Fibroblast of pulmonary artery (primary cell): Measurements from ENCODE around the gene TGFBI.

ENCODE experiments used
- DNase-seq: peaks from one replicate; pipeline ENCODE4 v3.0.0-alpha.2; 2010; ENCODE audit warnings: low read depth
- H3K4me3 ChIP-seq: replicated peaks from 2 replicates; pipeline ENCODE4 v1.5.1; 2011; ENCODE audit warnings: low read depth, mild to moderate bottlenecking, control low read depth, low read length, moderate library complexity
- TF ChIP-seq, protein P1 (sequence below): IDR thresholded peaks from 2 replicates; pipeline ENCODE4 v1.5.1; 2011; ENCODE audit warnings: mild to moderate bottlenecking, control low read depth, low read length, inconsistent platforms; ENCODE audit errors: missing control alignments

The TGFBI gene

DNA sequence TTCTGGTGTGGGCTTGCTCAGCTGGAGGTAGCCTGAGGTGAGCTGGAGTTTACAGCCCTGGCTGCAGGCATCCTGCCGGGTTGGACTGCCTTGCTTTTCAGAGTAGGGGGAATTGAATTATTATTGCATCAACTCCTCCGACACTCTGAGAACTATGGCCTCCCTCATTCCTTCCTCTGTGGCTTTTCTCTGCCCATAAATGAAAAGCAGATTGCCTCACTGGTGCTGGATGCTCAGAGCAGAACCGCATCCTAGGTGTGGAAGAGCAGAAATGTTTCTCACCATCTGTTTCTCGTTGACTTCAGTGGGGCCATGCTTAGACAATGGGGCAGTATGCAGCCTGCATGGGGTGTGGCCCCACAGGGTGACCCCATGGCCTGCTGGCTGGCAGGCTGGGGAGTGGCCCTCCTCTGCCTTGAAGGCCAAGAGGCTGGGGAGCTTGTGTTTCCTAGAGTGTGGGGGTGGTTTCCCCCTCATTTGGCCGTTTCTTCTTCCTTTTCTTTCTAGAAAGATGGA lies 27.3 kb upstream of the TGFBI start:
- H3K4me3 ChIP-seq: no peak overlapping the region
- TF ChIP-seq, protein P1, sequence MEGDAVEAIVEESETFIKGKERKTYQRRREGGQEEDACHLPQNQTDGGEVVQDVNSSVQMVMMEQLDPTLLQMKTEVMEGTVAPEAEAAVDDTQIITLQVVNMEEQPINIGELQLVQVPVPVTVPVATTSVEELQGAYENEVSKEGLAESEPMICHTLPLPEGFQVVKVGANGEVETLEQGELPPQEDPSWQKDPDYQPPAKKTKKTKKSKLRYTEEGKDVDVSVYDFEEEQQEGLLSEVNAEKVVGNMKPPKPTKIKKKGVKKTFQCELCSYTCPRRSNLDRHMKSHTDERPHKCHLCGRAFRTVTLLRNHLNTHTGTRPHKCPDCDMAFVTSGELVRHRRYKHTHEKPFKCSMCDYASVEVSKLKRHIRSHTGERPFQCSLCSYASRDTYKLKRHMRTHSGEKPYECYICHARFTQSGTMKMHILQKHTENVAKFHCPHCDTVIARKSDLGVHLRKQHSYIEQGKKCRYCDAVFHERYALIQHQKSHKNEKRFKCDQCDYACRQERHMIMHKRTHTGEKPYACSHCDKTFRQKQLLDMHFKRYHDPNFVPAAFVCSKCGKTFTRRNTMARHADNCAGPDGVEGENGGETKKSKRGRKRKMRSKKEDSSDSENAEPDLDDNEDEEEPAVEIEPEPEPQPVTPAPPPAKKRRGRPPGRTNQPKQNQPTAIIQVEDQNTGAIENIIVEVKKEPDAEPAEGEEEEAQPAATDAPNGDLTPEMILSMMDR: no peak
- peak; percentile 75 for DNase-seq

DNA sequence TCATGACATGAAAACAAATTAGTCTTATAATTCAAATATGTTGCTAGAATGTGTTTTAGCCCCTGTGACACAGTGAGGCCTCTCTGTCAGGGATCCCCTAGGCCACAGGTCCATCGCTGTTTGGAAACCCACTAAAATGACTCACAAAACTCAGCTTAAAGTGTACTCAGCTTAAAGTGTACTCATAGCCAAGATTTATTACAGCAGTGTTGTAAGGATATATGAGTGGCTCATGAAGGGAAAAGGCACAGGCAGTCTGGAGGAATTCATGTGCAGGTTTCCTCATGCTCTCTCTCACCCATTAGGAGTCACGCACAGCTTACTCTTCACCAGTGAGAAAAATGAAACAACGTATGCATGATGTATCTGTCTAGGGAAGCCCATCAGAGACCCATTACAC lies 24.4 kb upstream of the TGFBI start:
- no peak overlapping the region for H3K4me3 ChIP-seq
- peak; percentile 48 for DNase-seq
- TF ChIP-seq, protein P1: no peak

DNA sequence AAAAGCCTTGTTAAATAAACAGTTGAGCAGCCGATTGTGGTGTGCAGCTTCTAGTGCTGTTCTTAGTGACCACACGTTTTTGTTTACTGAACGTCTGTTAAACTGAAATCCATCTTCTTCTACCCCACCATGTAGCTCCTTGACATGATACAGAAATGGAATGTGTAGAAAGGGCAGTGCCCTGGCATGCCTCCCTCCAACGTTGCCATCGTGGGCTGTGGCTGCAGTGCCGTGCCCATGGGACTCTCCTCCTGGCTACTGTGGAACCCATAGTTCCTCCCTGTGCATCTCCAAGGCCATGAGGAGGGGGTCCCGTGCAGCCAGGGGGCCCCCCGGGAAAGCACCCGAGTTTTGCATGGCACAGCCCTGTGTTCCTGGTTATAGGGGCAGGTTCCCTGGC lies 23.3 kb upstream of the TGFBI start:
- no peak for DNase-seq
- TF ChIP-seq, protein P1: no peak
- H3K4me3 ChIP-seq: no peak overlapping the region

DNA sequence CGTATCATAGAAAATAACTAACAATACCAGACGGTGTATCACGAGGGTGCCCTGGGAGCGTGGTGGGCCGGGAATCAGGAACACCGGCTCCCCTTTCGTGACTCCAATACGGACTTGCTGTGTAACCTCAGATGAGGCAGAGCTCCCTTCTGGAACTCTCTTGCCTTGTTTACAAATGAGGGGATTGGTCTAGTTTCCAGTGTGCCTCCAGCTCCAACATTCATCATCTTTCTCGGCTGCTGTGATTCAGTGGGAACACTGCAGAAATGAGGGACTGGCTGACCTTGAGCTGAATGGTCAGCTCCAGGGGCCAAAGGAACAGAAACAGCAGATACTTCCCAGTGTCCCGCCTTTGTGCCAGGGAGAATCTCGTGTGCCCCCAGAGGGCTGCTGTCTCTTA lies 22.6 kb upstream of the TGFBI start:
- TF ChIP-seq, protein P1: no peak
- DNase-seq: no peak
- H3K4me3 ChIP-seq: no peak overlapping the region

DNA sequence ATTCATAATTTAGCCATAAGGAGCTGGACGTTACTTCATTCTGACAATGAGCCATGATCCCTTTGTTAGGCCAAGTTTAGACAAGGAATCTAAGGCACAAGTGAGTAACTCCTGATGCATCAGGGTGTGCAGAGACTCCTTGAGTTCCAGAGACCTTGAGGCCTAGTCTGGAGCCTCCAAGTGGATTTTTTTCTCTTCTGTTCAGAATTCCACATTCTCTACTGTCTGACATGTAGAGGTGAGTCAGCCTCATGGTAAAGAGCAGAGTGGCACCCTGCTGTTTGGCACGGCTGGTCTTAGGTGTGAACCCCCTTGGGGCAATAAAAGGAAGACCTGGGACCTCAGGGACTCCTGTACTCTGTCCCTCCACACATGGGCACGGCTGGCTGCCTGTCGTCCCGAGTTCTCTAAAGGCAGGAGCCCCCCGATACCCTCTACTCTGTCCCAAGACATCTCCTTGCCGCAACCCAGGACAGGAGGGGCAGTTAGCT lies 22.0 kb upstream of the TGFBI start:
- peak; percentile 83 for DNase-seq
- H3K4me3 ChIP-seq: no peak overlapping the region
- TF ChIP-seq, protein P1: no peak

DNA sequence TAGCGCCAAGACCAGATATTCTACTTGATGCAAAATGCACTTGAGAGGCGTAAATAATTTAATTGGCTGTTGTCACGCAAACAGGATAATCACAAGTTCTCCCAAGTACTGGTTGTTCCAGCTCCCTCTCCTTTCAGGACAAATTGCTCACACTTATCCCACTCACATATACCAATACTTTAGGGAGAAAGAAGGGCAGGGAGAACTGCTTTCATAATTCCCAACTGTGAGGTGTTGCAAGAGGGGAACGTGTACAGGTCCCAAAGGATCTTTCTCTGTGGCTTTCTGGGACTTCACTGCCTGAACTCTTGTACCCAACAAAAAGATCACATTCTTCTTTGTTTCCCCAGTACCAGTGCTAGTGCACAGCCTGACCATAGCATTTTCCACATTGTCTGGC lies 21.5 kb upstream of the TGFBI start:
- TF ChIP-seq, protein P1: no peak
- no peak for DNase-seq
- no peak overlapping the region for H3K4me3 ChIP-seq

DNA sequence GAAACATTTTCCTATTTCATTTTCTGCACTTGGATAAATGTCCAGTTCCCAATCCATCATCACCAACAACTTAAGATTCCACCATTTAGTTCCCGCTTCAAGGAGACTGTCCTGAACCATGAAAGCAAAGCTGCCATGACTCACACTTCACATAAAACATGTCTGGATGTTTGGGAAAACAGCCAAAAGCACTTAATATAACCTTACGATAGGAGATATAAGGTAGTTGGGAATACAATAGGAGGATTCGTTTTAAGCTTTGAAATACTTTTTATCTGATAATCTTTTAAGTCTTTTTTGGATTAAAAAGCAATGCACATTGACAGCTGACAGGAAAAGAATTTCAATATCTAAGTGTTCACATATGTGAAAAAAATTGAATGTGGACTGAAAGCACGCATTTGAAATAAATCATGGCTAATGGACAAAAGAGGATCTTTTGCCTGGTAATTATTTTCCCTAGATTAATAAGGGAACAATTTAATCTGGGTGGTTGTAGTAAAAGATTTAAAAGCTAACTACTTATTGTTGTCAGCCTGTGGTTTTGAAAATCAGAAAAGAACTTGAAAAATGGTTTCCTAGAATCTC lies 17.3 kb upstream of the TGFBI start:
- H3K4me3 ChIP-seq: no peak overlapping the region
- TF ChIP-seq, protein P1: no peak
- peak; percentile 83 for DNase-seq
